Suprapubic skin (tissue), 4 donors: ENCODE results near the gene ADAMTS2.

Experiments
- CTCF ChIP-seq, 2 donors: fragments of 200-600 bp in 1 of 2; fragments of 450-650 bp in 1 of 2; sonication (generic) in 1 of 2; IDR thresholded peaks; one replicate each; pipeline ENCODE4 v1.5.1; 2016 to 2019; ENCODE audit warnings: antibody characterized with exemption in 2 of 2, mild to moderate bottlenecking in 1 of 2, moderate library complexity in 1 of 2
- EP300 ChIP-seq: sonication (generic); formaldehyde crosslinking; IDR thresholded peaks from one replicate; pipeline ENCODE4 v1.6.1; 2017; ENCODE audit warnings: antibody characterized with exemption
- POLR2A ChIP-seq, 2 donors: fragments of 450-650 bp; IDR thresholded peaks; one replicate each; pipeline ENCODE4 v1.6.1; 2017; ENCODE audit warnings: antibody characterized with exemption in 2 of 2, mild to moderate bottlenecking in 2 of 2, moderate library complexity in 2 of 2
- POLR2AphosphoS5 ChIP-seq, 3 donors: sonication (generic); formaldehyde crosslinking; IDR thresholded peaks; one replicate each; pipeline ENCODE4 v1.6.1; 2017; ENCODE audit warnings: antibody characterized with exemption in 3 of 3

GRCh38 chr5:179298181-179298993, 46.9 kb downstream of the ADAMTS2 start:
- TF ChIP-seq CTCF (IDR thresholded peaks at IDR 0.05) (no peak), POLR2A (IDR thresholded peaks at IDR 0.05) (no peak), EP300 (no peak), POLR2AphosphoS5 (IDR thresholded peaks at IDR 0.05) (no peak)
